Heart left ventricle (tissue), 16 donors: ENCODE data around the gene WNT10A. TPM values are rescaled to one million over a fixed set of nuclear protein-coding genes. Genes with fewer than 3 reads are reported as not detected.

ENCODE experiments used
- ATAC-seq, 4 donors: fragments of 200-7000 bp; cut with Tn5 transposase; one replicate each; pipeline ENCODE4 v1.9.1; 2020 to 2022; ENCODE audit warnings: moderate library complexity in 4 of 4, mild to moderate bottlenecking in 3 of 4, moderate number of reproducible peaks in 1 of 4
- DNase-seq, 5 donors: peaks; one replicate each; pipeline ENCODE4 v3.0.0-alpha.2; 2020
- H3K27ac ChIP-seq, 12 donors: fragments of 200-600 bp; sonication (generic) in 4 of 12; one replicate each; pipeline versions ENCODE4 v1.5.0 to v1.8.0; 2016 to 2022; ENCODE audit warnings: mild to moderate bottlenecking in 2 of 12
- H3K27me3 ChIP-seq, 9 donors: fragments of 200-600 bp; sonication (generic) in 2 of 9; one replicate each; pipeline versions ENCODE4 v1.5.1 to v1.8.0; 2016 to 2022; ENCODE audit warnings: mild to moderate bottlenecking in 3 of 9
- H3K36me3 ChIP-seq, 9 donors: fragments of 200-600 bp; sonication (generic) in 2 of 9; one replicate each; pipeline versions ENCODE4 v1.5.0 to v1.8.0; 2018 to 2022; ENCODE audit warnings: mild to moderate bottlenecking in 2 of 9
- H3K4me1 ChIP-seq, 12 donors: fragments of 200-600 bp; sonication (generic) in 4 of 12; one replicate each; pipeline versions ENCODE4 v1.5.0 to v1.8.0; 2016 to 2022; ENCODE audit warnings: mild to moderate bottlenecking in 3 of 12
- H3K4me3 ChIP-seq, 12 donors: fragments of 200-600 bp; sonication (generic) in 4 of 12; one replicate each; pipeline versions ENCODE4 v1.5.0 to v1.8.0; 2017 to 2022; ENCODE audit warnings: mild to moderate bottlenecking in 9 of 12, moderate library complexity in 4 of 12
- H3K9me3 ChIP-seq, 12 donors: fragments of 200-600 bp; sonication (generic) in 4 of 12; one replicate each; pipeline versions ENCODE4 v1.5.0 to v1.8.0; 2016 to 2022; ENCODE audit warnings: mild to moderate bottlenecking in 1 of 12
- POLR2A ChIP-seq, 2 donors: fragments of 450-650 bp; IDR thresholded peaks; one replicate each; pipeline ENCODE4 v1.6.1; 2017; ENCODE audit warnings: antibody characterized with exemption in 2 of 2, mild to moderate bottlenecking in 2 of 2, moderate library complexity in 2 of 2
- WGBS, 4 donors: extraction: QIAGEN DNeasy Blood & Tissue Kit in 2 of 4; methylation state at CpG; one replicate each; pipeline versions ENCODE4 v1.1.5 to v1.1.7; 2013 to 2018; 5-methylcytosine and 5-hydroxymethylcytosine counted together
- intact Hi-C, 10 donors: fragments of 100-400 bp; cut with DNase I; formaldehyde crosslinking; loops; one replicate each; pipeline versions ENCODE4 v1.11.1 to v1.14.2; 2022
- polyA plus RNA-seq, 2 donors: library from polyadenylated mRNA; stranded (reverse); fragments of 200-250 nt; gene quantifications; one replicate each; pipeline ENCODE4 v1.2.3, GENCODE V29; 2013
- total RNA-seq, 9 donors: library from RNA; depleted of rRNA in 2 of 9; stranded (reverse); fragments of >200 nt in 2 of 9; fragmentation: NEBNext Ultra II Directional in 3 of 9; extraction: Animal tissue kit (Norgen Biotek cat#: 25700) in 3 of 9; gene quantifications; one replicate each; pipeline versions ENCODE4 v1.1.0 to v1.2.4, GENCODE V29; 2016 to 2023
- TF ChIP-seq, protein P1 (sequence below), 12 donors: fragments of 200-600 bp; sonication (generic) in 4 of 12; IDR thresholded peaks; one replicate each; pipeline versions ENCODE4 v1.5.0 to v1.8.0; 2018 to 2022; ENCODE audit warnings: antibody characterized with exemption in 12 of 12, mild to moderate bottlenecking in 5 of 12
- donor health status: ischemic (EF 13 %, LVEDD 7.1; RV severe dilation, severe dysfunction).
- donor health status: healthy with polysubstance abuse.
- donor health status: DM: no; HTN: yes; CAD: no.
- donor health status: DM: no; HTN: no; CAD: no.
- donor health status: ischemic (EF 25% LVEDD 6.9; RV normal size, moderate dysfunction).
- donor health status: ischemic (EF 25% LVEDD 5.7; RV mildly dilated, moderate dysfunction).
- donor health status: healthy.
- donor health status: DM: yes; HTN: yes; CAD: no.
- donor health status: ischemic (EF 35%, LVEDD 5.7; RV mildly dilated, moderate dysfunction).
- donor health status: nonischemic (EF 11% LVEDD 7.7; RV severe dilation, severe dysfunction).
- donor health status: DM: yes; HTN: yes; CAD: no.
- donor health status: PGD.
- donor health status: ischemic (EF 29% LVEDD 5.4; RV normal size, mild dysfunction).
- donor health status: nonischemic (EF 23%, LVEDD 6.1; RV moderate dilation, normal function).

The WNT10A gene
- total and polyA plus RNA-seq, 11 donors = 0.08 to 1.3 (median 0.16) TPM; not detected in 8

DNA sequence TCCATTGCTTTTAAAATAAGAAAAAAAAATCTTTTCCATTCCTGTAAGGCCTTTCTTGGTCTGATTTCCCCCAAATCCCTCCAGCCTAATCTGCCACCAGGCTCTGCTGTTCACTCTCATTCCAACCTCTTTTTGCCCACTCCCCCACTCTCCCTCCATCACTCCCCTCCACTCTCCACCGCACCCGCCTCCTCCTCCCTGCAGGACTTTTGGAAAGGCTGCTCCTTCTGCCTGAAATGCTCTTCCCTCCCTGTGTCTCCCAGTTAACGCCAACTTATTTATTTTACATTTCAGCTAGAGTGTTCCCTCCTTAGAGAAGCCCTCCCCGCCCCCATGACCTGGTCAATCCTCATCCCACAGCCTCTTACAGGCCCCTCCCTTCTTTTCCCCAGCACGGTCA is 25.8 kb upstream of the WNT10A start:
- DNase-seq (no peak), ATAC-seq (no peak)
- Histone ChIP-seq H3K27ac (no peak overlapping the region), H3K9me3 (no peaks in the 10 kb centered on the region), H3K4me1 (peaks cover 0 to 25% (median under 1%) of the 10 kb centered on the region in 12 donors), H3K4me3 (no peak overlapping the region), H3K27me3 (peaks cover 9 to 77% (median 57%) of the 10 kb centered on the region in 9 donors), H3K36me3 (no peaks in the 10 kb centered on the region)
- intact Hi-C loops = loop anchor here in 6 of 10 donors (5.0 to 10.0 kb wide), 3 partner anchors 42 to 300 kb away; no protein-coding TSS in a partner anchor
- TF ChIP-seq POLR2A (IDR thresholded peaks at IDR 0.05) = no peak
- TF ChIP-seq, protein P1, sequence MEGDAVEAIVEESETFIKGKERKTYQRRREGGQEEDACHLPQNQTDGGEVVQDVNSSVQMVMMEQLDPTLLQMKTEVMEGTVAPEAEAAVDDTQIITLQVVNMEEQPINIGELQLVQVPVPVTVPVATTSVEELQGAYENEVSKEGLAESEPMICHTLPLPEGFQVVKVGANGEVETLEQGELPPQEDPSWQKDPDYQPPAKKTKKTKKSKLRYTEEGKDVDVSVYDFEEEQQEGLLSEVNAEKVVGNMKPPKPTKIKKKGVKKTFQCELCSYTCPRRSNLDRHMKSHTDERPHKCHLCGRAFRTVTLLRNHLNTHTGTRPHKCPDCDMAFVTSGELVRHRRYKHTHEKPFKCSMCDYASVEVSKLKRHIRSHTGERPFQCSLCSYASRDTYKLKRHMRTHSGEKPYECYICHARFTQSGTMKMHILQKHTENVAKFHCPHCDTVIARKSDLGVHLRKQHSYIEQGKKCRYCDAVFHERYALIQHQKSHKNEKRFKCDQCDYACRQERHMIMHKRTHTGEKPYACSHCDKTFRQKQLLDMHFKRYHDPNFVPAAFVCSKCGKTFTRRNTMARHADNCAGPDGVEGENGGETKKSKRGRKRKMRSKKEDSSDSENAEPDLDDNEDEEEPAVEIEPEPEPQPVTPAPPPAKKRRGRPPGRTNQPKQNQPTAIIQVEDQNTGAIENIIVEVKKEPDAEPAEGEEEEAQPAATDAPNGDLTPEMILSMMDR (IDR thresholded peaks at IDR 0.05) = no peak
- WGBS, 4 donors = 32 to 63% (median 53%) methylated on average over 5 of the region's 5 CpGs

- Histone ChIP-seq H3K9me3 (no peaks in the 10 kb centered on the region), H3K27ac (no peak overlapping the region), H3K4me3 (no peak overlapping the region), H3K36me3 (no peaks in the 10 kb centered on the region), H3K4me1 (peaks cover 0 to 32% (median 7%) of the 10 kb centered on the region in 12 donors), H3K27me3 (peaks cover 16 to 77% (median 64%) of the 10 kb centered on the region in 9 donors)
- intact Hi-C loops = loop anchor here in 1 of 10 donors (10.0 kb wide), 1 partner anchor 299 kb away; no protein-coding TSS in a partner anchor
- TF ChIP-seq, protein P1 (IDR thresholded peaks at IDR 0.05) = no peak
- TF ChIP-seq POLR2A (IDR thresholded peaks at IDR 0.05) = no peak
- 38 to 55% (median 47%) methylated on average over 11 to 14 of the region's 14 CpGs for WGBS, 4 donors
- ATAC-seq (no peak), DNase-seq (no peak)
Measured at GRCh38 chr2:218855305-218856166, 25.1 kb upstream of the WNT10A start.

DNA sequence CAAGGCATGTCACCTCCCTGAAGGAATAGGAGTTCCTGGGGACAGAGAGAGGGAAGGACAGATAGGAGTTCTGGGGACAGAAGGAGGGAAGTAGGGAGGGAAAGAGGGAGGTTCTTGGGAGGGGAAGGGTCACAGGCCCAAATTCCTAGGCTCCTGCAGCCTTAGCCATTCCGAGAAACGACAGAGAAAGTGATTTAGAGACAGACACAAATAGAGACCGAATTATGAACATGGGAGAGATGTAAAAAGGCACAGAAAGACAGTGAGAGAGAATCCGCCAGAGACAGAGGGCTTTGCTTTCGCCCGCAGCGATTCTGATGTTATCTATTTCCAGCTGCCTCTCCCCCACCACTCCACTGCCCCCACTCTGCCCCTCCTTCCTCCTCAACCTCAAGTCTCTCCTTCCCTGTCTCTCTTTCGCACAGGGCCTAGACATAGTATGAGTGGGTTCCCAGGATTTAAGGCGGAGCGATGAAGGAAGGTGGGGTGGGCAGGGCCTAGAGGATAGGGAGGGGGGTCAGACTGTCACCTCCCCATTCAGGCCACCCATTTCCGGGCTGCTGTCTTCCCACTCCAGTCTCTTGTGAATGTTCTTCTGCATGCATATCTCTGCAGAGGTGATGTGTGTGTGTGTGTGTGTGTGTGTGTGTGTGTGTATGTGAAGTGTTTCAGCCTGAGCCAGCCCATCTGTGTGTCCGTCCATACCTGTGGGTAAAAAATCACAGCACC is 24.3 kb upstream of the WNT10A start:
- no peak overlapping the region for H3K4me3 ChIP-seq
- no peaks in the 10 kb centered on the region for H3K9me3 ChIP-seq
- intact Hi-C loops = loop anchor here in 1 of 10 donors (10.0 kb wide), 1 partner anchor 298 kb away; no protein-coding TSS in a partner anchor
- ATAC-seq (no peak), DNase-seq (no peak)
- no peak overlapping the region for H3K27ac ChIP-seq
- TF ChIP-seq, protein P1 (IDR thresholded peaks at IDR 0.05) = no peak
- TF ChIP-seq POLR2A (IDR thresholded peaks at IDR 0.05) = no peak
- 27 to 38% (median 33%) methylated on average over 12 of the region's 12 CpGs for whole genome bisulfite sequencing, 4 donors
- H3K27me3 ChIP-seq = peaks cover 17 to 79% (median 68%) of the 10 kb centered on the region in 9 donors
- no peaks in the 10 kb centered on the region for H3K36me3 ChIP-seq
- peaks cover 0 to 38% (median 11%) of the 10 kb centered on the region in 12 donors for H3K4me1 ChIP-seq

DNA sequence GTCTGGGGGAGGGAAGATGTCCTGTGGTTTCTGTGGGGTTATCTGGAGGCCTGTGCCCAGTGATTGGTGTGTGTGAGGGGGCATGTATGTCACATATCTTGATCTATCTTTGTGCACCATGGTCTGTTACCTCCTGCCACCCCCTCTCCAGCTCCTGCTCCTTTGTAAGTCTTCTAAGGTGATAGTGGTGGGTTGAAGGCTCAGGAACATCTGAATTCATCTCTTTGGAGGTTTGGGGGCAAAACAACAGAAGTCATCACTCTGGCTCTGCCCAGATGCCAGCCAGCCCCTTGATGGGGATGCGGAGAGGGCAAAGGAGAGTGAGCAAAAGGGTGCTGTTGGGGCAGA is 23.8 kb upstream of the WNT10A start:
- ATAC-seq = no peak
- Histone ChIP-seq H3K36me3 (no peaks in the 10 kb centered on the region), H3K27me3 (peaks cover 17 to 84% (median 70%) of the 10 kb centered on the region in 9 donors), H3K4me1 (peaks cover 0 to 38% (median 11%) of the 10 kb centered on the region in 12 donors), H3K9me3 (no peaks in the 10 kb centered on the region), H3K27ac (no peak overlapping the region), H3K4me3 (no peak overlapping the region)
- DNase-seq = no peak
- TF ChIP-seq, protein P1 (IDR thresholded peaks at IDR 0.05) = no peak
- WGBS, 4 donors = 48 to 81% (median 61%) methylated on average over 1 of the region's 1 CpG
- intact Hi-C loops = loop anchor here in 1 of 10 donors (10.0 kb wide), 1 partner anchor 298 kb away; no protein-coding TSS in a partner anchor
